Endodermal cell (in vitro differentiated cells): ENCODE data around the gene DAPK2. TPM values are rescaled to one million over a fixed set of nuclear protein-coding genes. Genes with fewer than 3 reads are reported as not detected.

Experiments used
- DNase-seq: peaks from one replicate; pipeline ENCODE4 v3.0.0-alpha.2; 2017
- H3K27ac ChIP-seq: 2 replicates; pipeline ENCODE4 v1.5.1; 2013; ENCODE audit warnings: mild to moderate bottlenecking, low read depth, low read length, moderate library complexity
- H3K27me3 ChIP-seq: 2 replicates; pipeline ENCODE4 v1.6.1; 2013; ENCODE audit warnings: mild to moderate bottlenecking, low read length, moderate library complexity; ENCODE audit not compliant: insufficient read depth, control insufficient read depth, poor library complexity, severe bottlenecking
- H3K36me3 ChIP-seq: 2 replicates; pipeline ENCODE4 v1.7.0; 2013; ENCODE audit warnings: mild to moderate bottlenecking, low read length, moderate library complexity; ENCODE audit not compliant: control insufficient read depth, insufficient read depth
- H3K4me1 ChIP-seq: one replicate; pipeline ENCODE4 v1.7.0; 2013; ENCODE audit warnings: low read length; ENCODE audit not compliant: control insufficient read depth, insufficient read depth
- H3K4me3 ChIP-seq: 2 replicates; pipeline ENCODE4 v1.5.1; 2013; ENCODE audit warnings: mild to moderate bottlenecking, low read length, moderate library complexity
- H3K9ac ChIP-seq: 2 replicates; pipeline ENCODE4 v1.6.1; 2013; ENCODE audit warnings: mild to moderate bottlenecking, low read length, moderate library complexity; ENCODE audit not compliant: poor library complexity, severe bottlenecking; ENCODE audit errors: extremely low read depth
- H3K9me3 ChIP-seq: 2 replicates; pipeline ENCODE4 v1.6.1; 2013; ENCODE audit warnings: mild to moderate bottlenecking, low read length, moderate library complexity; ENCODE audit not compliant: control insufficient read depth
- H3K27ac Mint-ChIP-seq: 2 replicates; pipeline ENCODE4 v1.8.0; 2020; ENCODE audit warnings: mixed read lengths
- H3K27me3 Mint-ChIP-seq: 2 replicates; pipeline ENCODE4 v1.8.0; 2021; ENCODE audit warnings: mild to moderate bottlenecking, mixed read lengths; ENCODE audit not compliant: insufficient read depth
- H3K36me3 Mint-ChIP-seq: 2 replicates; pipeline ENCODE4 v1.8.0; 2020; ENCODE audit warnings: low read depth, mixed read lengths
- H3K4me1 Mint-ChIP-seq: 2 replicates; pipeline ENCODE4 v1.8.0; 2020; ENCODE audit warnings: mixed read lengths
- H3K4me3 Mint-ChIP-seq: 2 replicates; pipeline ENCODE4 v1.8.0; 2020; ENCODE audit warnings: mild to moderate bottlenecking, moderate library complexity, mixed read lengths
- H3K9me3 Mint-ChIP-seq: 2 replicates; pipeline ENCODE4 v1.8.0; 2020; ENCODE audit warnings: mild to moderate bottlenecking, mixed read lengths
- CTCF ChIP-seq: fragments of 200-600 bp; sonication (generic); conservative IDR thresholded peaks from 2 replicates; pipeline ENCODE4 v1.5.0; 2021; ENCODE audit warnings: antibody characterized with exemption, mild to moderate bottlenecking
- WGBS, 2 experiments: methylation state at CpG; one replicate each; pipeline versions ENCODE4 v1.1.5 to v1.1.7; 2013; ENCODE audit warnings: missing lambda C conversion rate in 2 of 2, mixed read lengths in 1 of 2; ENCODE audit not compliant: insufficient coverage in 1 of 2, insufficient read length in 1 of 2; 5-methylcytosine and 5-hydroxymethylcytosine counted together
- total RNA-seq, 2 donors: library from RNA; stranded (reverse); fragmentation: NEBNext Ultra II Directional in 1 of 2; extraction: Animal tissue kit (Norgen Biotek cat#: 25700) in 1 of 2; gene quantifications; 2 replicates in 1 of 2; 3 replicates in 1 of 2; pipeline ENCODE4 v1.2.1, GENCODE V29; 2021

DAPK2 gene
- total RNA-seq, 2 donors from 2014 or later: 2.4 to 2.6 TPM

- H3K9me3 Mint-ChIP-seq: no peaks in the 10 kb centered on the region
- DNase-seq: no peak
These were observed 142.2 kb downstream of the DAPK2 start for GRCh38 chr15:63904042-63904441.

GRCh38 chr15:63902671-63903035 is 143.6 kb downstream of the DAPK2 start:
- H3K9me3 ChIP-seq: no peaks in the 10 kb centered on the region
- Mint-ChIP-seq H3K4me3 (no peak overlapping the region), H3K27ac (no peak overlapping the region), H3K9me3 (no peaks in the 10 kb centered on the region), H3K4me1 (peaks cover 16% of the 10 kb centered on the region), H3K27me3 (peaks cover 1% of the 10 kb centered on the region), H3K36me3 (no peaks in the 10 kb centered on the region)
- DNase-seq: no peak
- H3K4me3 ChIP-seq: no peak overlapping the region
- H3K4me1 ChIP-seq: no peaks in the 10 kb centered on the region
- H3K36me3 ChIP-seq: no peaks in the 10 kb centered on the region
- no peak overlapping the region for H3K27ac ChIP-seq
- H3K9ac ChIP-seq: no peak overlapping the region
- H3K27me3 ChIP-seq: no peaks in the 10 kb centered on the region
- TF ChIP-seq CTCF: no peak
- WGBS, 2 experiments: 96% methylated on average over 6 to 8 of the region's 8 CpGs

More at GRCh38 chr15:63904042-63904441, 142.2 kb downstream of the DAPK2 start:
- H3K9me3 ChIP-seq: no peaks in the 10 kb centered on the region
- no peaks in the 10 kb centered on the region for H3K36me3 ChIP-seq
- H3K27ac ChIP-seq: no peak overlapping the region
- 83 to 93% methylated on average over 2 to 4 of the region's 4 CpGs for WGBS, 2 experiments
- H3K27me3 Mint-ChIP-seq: peaks cover 1% of the 10 kb centered on the region
- H3K27ac Mint-ChIP-seq: no peak overlapping the region
- peaks cover 16% of the 10 kb centered on the region for H3K4me1 Mint-ChIP-seq
- no peak for TF ChIP-seq CTCF
- no peaks in the 10 kb centered on the region for H3K36me3 Mint-ChIP-seq
- H3K4me3 Mint-ChIP-seq: no peak overlapping the region
- no peaks in the 10 kb centered on the region for H3K4me1 ChIP-seq
- H3K9ac ChIP-seq: no peak overlapping the region
- H3K4me3 ChIP-seq: no peak overlapping the region
- H3K27me3 ChIP-seq: no peaks in the 10 kb centered on the region

GRCh38 chr15:63901912-63902670 is 144.2 kb downstream of the DAPK2 start:
- Histone ChIP-seq H3K9ac (no peak overlapping the region), H3K4me1 (no peaks in the 10 kb centered on the region), H3K27ac (no peak overlapping the region), H3K27me3 (no peaks in the 10 kb centered on the region), H3K9me3 (no peaks in the 10 kb centered on the region), H3K4me3 (no peak overlapping the region), H3K36me3 (no peaks in the 10 kb centered on the region)
- Mint-ChIP-seq H3K27ac (no peak overlapping the region), H3K36me3 (no peaks in the 10 kb centered on the region), H3K9me3 (no peaks in the 10 kb centered on the region), H3K4me1 (peaks cover 17% of the 10 kb centered on the region), H3K27me3 (peaks cover 1% of the 10 kb centered on the region), H3K4me3 (no peak overlapping the region)
- no peak for DNase-seq
- 89 to 91% methylated on average over 2 to 3 of the region's 3 CpGs for WGBS, 2 experiments
- TF ChIP-seq CTCF: no peak
